Measurements from ENCODE around the gene LARP6.
A peak's percentile ranks its signal among the peaks of the same experiment; 100 is the strongest.

Gene LARP6

DNA sequence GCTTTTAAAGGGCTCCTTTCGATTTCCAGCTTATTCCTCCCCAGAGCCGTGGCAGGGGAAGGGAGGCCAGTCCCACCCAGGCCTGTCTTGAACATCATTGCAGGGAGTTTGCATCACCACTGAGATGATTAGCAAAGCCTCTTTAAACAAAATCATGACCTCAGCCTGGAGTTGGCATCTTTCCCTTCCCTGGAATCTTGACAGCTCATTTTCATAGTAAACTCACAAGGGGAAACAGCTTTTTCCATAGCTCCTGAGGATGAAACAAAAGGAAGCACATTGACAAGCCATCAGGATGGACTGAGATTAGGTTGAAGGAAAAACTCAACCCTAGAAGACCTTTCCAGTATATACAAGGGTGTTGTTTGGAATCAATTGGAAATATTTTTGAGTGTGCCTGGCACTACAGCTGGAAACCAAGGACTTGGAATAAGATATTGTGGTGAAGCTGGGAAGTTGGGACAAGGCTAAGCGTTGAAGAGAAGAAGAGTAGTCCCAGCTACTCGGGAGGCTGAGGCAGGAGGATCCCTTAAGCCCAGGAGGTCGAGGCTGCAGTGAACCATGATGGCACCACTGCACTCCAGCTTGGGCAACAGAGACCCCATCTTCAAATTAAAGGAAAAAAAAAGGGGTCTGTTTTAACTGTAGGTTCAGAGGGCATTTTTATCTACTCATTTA lies 3.1 kb upstream of the LARP6 start:
- peak overlapping the region; percentile 12; the same call in 1 of the 2 replicates for H3K27ac ChIP-seq
- TF ChIP-seq, protein P1, sequence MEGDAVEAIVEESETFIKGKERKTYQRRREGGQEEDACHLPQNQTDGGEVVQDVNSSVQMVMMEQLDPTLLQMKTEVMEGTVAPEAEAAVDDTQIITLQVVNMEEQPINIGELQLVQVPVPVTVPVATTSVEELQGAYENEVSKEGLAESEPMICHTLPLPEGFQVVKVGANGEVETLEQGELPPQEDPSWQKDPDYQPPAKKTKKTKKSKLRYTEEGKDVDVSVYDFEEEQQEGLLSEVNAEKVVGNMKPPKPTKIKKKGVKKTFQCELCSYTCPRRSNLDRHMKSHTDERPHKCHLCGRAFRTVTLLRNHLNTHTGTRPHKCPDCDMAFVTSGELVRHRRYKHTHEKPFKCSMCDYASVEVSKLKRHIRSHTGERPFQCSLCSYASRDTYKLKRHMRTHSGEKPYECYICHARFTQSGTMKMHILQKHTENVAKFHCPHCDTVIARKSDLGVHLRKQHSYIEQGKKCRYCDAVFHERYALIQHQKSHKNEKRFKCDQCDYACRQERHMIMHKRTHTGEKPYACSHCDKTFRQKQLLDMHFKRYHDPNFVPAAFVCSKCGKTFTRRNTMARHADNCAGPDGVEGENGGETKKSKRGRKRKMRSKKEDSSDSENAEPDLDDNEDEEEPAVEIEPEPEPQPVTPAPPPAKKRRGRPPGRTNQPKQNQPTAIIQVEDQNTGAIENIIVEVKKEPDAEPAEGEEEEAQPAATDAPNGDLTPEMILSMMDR (IDR thresholded peaks at IDR 0.05), result no peak
- TF ChIP-seq ZFX (IDR thresholded peaks at IDR 0.05; ENCODE audit: borderline replicate concordance), result no peak

DNA sequence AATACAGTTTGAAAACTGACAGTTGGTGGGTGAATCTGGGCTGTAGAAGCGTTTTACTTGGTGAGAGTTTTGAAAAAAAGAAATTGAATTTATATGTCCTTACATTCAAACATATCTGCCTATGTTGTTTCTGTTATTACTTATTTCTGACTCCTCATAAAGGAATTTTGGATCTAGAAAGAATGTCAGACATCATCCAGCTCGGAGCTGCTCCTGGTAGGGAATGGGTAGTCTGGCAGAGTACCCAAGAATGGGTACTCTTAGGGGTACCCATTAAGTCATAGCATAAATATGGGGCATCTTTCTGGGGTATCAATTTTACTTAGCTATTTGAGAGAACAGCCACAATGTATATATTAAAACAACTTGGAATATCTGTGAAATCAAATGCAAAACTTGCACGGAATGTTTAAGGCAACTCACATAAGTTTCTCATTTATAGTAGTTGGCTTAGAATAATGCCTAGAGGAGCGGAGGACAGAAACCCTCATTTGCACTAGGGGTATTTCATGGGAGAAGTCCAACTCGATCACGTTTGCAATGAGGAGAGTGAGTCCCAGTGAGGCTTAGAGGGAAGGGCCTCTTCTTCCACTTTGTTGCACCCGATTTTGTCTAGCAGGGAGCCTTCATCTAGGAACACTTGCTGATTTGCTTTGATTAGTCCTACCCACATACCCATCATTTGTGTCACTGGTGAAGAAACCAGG lies 2.4 kb upstream of the LARP6 start:
- no peak for TF ChIP-seq ZFX (IDR thresholded peaks at IDR 0.05; ENCODE audit: borderline replicate concordance)
- TF ChIP-seq, protein P1 (IDR thresholded peaks at IDR 0.05), result no peak
- H3K27ac ChIP-seq, result peak overlapping the region; percentile 12; the same call in 1 of the 2 replicates

DNA sequence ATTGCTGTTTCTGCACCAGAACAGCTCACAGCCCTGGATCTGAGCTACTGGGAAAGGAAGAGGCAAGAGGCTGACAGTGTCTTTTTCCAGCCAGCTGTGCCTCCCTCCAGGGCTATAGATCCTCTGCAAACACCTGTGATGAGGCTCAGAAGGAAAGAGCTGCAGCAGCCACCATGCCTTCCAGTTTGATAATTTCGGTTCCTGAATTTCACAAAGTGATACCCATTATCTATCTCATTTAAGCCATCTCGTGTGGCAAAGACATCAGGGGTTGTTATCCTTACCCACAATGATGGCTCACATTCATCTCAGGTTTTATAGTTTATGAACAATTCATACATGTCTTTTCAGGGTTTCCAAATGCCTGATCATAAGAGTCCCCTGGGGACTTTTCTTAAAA lies 1.8 kb upstream of the LARP6 start:
- TF ChIP-seq, protein P1 (IDR thresholded peaks at IDR 0.05), result no peak
- TF ChIP-seq ZFX (IDR thresholded peaks at IDR 0.05; ENCODE audit: borderline replicate concordance), result no peak
- no peak overlapping the region for H3K27ac ChIP-seq

DNA sequence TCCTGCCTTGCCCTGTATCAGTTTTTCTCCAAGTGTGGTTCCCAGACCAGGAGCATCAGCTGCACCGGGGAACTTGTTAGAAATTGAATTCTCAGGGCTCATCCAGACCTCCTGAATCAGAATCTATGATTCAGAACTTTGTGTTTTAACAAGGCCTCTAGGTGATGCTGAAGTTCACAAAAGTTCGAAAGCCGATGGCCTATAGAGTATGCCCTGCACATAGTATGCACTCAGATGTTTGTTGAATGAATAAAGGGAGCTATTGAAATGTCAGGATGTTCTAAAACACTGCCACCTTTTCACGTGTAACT lies 664 bp upstream of the LARP6 start:
- TF ChIP-seq, protein P1 (IDR thresholded peaks at IDR 0.05), result peak; percentile 24; the same call in 1 of the 2 replicates
- no peak for TF ChIP-seq ZFX (IDR thresholded peaks at IDR 0.05; ENCODE audit: borderline replicate concordance)
- H3K27ac ChIP-seq, result no peak overlapping the region

DNA sequence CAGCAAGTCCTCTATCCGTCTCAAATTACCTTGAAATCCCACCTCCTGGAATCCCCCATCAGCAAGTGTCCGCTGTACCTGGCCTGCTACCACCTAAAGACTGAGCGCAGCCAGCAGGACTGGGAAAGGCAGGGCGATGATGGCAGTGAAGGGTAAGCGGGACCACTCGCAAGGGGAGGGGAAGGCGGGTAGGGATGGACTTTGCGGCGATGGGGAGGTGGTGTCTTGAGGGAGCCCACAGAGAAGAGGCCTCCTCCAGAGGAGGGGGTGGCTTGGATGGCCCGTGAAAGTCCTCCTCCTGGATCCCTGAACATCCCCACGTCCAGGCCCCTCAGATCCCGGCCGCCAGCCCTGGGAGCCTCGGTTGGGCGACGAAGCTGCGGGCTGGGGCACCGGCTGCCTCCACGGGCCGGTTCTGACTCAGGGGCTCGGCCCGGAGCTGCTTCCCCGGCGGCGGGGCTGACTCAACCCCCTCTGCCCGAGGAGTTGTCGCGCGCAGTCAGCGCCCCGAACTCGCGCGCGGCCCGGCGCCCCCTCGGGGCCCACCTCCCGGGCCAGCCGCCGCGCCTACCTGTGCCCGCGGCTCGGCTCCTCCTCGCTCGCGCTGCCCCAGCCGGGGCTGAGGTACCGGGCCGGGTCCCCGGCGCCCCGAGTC lies 512 bp downstream of the LARP6 start:
- no peak overlapping the region for H3K27ac ChIP-seq
- TF ChIP-seq, protein P1 (IDR thresholded peaks at IDR 0.05), result no peak
- no peak for TF ChIP-seq ZFX (IDR thresholded peaks at IDR 0.05; ENCODE audit: borderline replicate concordance)

DNA sequence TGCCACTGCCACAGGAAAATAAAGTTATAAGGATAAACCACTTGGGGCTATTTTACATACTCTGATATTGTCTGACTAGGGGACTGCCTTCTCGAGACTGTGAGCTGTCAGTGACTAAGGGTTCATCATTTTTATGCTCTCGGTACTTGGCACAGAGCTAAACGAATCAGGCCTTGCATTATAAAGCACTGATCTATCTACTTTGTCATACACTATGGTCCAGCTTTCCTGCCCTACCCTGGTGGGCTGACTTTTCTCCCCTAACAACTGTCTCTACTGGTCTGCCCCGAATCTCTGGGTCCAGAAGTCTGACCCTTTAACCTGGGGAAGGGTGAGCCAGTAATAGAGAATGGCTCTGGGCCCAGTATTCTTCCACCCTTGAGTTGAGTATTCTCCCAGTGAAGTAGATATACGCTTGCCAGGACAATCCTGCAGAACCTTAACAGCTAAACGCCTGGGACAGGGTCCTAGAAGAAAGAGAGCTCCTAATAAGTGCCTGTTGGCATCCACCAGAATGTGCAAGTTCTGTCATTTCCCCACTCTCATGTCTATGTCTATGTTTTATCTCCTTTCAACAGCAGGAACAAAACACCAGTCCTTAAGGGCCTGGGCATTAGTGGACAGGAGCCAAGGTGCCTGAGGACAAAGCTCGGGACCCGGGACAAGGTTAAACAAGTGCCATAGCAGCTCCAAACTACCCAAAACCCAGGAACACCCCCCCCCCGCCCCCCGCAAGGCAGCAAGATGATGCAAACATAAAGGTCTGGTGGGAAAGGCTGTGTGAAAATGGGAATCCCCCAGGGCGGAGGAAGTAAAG lies 1.2 kb downstream of the LARP6 start:
- no peak overlapping the region for H3K27ac ChIP-seq

More for the DNA sequence above, 1.2 kb downstream of the LARP6 start:
- TF ChIP-seq ZFX (IDR thresholded peaks at IDR 0.05; ENCODE audit: borderline replicate concordance), result no peak
- TF ChIP-seq, protein P1 (IDR thresholded peaks at IDR 0.05), result no peak

All from 22Rv1 (cell line).